ENCODE results near the gene RPL6.
"Not testable (repeated sequence)": the region's sequence is repeated elsewhere in the genome, so short reads cannot be mapped to it uniquely, and the experiment has no call there.

RPL6 gene

DNA sequence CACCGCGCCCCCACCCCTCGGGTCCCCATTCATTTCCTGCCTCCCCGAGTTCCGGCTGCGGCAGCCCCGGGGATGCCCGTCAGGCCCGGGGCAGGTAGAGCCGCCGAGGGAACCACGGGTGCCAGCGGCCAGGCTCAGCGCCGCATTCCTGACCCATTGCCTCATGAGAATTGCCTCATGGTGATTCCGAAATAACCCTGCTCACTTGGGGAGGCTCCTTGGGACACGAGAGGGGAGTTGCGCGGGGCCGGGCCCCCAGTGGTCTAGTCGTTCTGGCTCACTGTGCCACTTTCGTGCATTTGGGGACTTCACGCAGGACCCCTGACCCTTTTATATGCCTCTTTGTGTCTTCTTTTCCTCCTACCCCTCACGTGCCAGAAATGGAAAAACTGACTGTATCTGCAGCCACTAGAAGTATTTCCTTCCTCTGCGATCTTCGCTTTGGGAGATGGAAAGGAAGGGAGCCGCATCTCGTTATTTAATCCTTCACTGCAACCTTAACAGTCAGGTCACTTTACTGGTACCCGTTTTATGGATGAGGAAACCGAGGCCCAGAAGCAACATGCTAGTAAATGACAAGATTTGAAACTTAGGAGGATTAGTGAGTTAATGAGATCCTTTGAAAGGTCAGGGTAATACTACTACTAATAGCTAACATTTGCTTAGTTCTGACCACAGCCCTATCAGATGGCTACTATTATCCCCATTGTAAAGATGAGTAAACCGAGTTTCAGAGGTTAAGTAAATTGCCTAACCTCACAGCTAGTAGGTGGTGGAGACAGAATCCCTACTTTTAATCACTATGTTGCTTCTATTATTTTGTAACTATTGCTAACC is 10.1 kb upstream of the RPL6 start:
- DNase-seq = peak; percentile 59

DNA sequence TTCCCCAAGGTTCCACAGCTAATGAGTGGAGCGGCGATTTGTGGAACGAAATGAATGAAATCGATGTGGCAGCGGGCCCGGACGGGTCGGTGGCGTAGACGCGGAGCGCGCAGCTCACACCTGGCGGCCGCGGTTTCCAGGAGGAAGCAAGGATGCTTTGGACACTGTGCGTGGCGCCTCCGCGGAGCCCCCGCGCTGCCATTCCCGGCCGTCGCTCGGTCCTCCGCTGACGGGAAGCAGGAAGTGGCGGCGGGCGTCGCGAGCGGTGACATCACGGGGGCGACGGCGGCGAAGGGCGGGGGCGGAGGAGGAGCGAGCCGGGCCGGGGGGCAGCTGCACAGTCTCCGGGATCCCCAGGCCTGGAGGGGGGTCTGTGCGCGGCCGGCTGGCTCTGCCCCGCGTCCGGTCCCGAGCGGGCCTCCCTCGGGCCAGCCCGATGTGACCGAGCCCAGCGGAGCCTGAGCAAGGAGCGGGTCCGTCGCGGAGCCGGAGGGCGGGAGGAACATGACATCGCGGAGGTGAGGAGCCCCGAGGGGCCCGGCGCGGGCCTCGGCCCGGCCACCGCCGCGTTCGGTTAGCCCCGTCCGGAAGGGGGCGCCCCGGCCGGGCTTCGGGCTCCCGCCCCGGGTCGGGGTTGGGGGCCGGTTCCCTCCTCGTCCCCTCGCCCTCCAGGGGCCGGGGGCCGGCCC is 9.3 kb upstream of the RPL6 start, which contains the start of gene PTPN11:
Gene PTPN11, plus strand, starts transcription at position 340 of the 689 bp plus-strand sequence. Its CDS starts 165 bp downstream, at position 505.
- DNase-seq = peak; percentile 93

- peak; percentile 72 for DNase-seq
Measured at GRCh38 chr12:112418273-112418607, 8.8 kb upstream of the RPL6 start.

DNA sequence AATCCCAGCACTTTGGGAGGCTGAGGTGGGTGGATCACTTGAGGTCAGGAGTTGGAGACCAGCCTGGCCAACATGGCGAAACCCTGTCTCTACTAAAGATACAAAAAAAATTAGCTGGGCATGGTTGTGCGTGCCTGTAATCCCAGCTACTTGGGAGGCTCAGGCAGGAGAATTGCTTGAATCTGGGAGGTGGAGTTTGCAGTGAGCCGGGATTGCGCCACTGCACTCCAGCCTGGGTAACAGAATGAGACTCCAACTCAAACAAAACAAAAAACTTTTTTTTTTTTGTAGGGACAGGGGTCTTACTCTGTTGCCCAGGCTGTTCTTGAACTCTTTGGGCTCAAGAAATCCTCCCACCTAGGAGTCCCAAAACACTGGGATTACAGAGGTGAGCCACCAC is 6.1 kb upstream of the RPL6 start:
- not testable (repeated sequence) for DNase-seq

DNA sequence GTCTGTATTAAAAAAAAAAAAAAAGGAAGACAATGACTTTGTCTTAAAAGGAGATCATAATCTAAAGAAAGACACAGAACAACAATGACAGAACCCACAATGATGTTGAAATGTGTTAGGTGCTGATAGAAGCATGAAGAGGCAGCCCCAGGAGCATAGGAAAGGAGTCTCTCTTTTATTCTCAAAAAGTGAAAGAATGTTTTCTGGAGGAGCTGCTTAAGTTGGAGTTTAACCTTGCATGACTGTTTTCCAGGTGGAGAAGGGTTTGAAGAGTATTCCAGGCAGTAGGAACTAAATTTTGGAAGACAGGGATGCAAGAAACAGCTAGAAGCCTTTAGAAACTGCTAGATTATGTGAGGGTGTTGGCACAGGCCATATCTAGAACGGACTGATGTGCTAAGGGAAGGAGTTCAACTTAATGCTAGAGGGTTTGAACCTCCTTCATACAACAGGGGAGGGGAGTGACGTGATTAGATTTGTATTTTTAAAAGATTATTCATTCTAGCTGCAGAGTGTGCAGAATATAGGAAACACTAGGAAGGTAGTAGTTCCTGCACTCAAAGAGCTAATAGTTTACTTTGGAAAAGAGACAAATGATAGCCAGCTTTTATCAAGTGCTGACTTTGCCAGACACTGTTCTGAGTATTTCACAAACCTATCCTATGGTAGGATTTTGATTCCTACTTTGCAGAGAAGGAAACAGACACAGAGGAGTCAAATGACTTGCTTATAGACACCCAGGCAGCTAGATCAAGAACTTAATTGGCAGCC is 4.6 kb upstream of the RPL6 start:
- DNase-seq = peak; percentile 92

DNA sequence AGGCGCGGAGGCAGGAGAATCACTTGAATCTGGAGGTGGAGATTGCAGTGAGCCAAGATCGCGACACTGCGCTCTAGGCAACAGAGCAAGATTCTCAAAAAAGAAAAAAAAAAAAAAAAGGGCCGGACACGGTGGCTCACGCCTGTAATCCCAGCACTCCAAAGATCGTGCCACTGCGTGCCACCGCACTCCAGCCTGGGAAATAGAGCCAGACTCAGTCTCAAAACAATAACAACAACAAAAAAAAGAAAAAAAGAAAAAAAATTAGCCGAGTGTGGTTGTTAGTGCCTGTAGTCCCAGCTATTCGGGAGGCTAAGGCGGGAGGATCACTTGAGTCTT is 470 bp upstream of the RPL6 start:
- DNase-seq = no peak

DNA sequence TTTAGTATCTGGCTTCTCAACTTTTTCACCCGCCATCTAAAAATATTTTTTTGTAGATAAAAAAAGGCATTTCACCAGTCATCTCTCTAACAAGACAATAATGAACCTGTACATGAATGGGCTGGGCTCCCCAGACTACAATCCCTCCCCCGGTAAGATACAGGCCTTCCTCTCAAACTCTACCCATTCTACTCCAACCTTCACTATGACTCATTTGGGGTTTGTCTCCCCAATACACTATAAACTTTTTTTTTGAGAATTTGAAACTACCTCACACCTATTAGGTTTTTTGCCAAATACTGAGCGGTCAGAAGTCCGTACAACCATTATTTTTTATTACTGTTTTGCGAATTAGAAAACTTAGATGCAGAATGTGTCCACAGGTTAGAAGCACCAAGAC is 784 bp downstream of the RPL6 start:
- DNase-seq = peak; percentile 41

- not testable (repeated sequence) for DNase-seq
Measured at GRCh38 chr12:112407683-112408082, 1.7 kb downstream of the RPL6 start.

DNA sequence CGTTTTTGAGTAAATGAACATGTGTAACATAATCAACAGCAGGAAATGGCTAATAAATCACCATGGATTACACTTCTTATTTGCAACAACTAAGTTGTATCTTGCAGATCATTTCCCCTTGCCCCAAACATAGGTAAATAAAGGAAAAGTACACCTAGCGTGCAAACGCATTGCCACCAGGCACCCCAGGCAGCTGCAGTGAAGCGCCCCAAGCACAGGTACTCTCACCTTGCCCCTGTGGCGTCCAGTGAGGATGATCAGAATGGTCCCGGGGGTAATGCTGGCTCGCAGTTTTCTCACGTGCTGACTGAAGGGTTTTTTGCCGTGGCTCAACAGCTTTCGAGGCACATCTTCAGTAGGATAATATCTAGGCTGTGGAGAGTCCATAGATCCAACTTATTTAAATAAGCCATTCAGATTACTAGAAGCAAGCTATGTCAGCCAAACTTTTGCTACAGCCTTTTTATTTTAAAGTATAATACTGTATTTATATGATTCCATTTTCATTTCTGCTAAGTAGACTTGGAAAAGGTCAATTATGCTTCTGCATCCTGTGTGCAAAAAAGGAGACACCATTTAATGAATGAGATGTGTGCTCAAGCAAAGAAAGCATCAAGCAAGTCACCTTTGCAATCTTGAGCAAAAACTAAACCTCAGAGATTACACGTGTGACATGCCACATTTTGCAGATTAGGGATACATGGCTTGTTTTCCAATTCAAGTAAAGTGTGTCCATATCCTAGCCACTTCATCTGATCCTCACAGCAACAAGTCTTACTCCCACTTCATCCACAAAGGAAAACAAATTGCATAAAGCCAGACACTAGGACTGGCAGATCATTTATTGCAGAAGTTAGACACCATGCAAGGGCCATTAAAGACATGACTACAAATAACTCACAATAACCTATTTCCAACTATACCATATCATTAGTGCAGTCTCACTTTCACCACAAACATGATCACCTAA is 2.6 kb downstream of the RPL6 start:
- DNase-seq = no peak

- no peak for DNase-seq
Measured at GRCh38 chr12:112401903-112402498, 7.4 kb downstream of the RPL6 start.

DNA sequence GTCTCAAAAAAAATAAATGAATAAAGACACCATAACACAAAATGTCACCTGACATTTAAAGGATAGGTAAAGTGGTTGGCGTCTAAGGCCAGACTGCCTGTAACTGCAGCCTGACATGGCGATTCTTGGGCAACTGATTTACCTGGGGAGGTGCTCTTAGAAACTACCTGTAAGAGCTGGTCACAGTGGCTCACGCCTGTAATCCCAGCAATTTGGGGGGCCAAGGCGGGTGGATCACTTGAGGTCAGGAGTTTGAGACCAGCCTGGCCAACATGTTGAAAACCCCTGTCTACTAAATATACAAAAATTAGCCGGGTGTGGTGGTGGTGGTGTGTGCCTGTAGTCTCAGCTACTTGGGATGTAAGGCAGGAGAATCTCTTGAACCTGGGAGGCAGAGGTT is 8.4 kb downstream of the RPL6 start:
- DNase-seq = no peak

- no peak for DNase-seq
Measured at GRCh38 chr12:112393328-112393727, 16.1 kb downstream of the RPL6 start.

GRCh38 chr12:112389922-112390654 is 19.3 kb downstream of the RPL6 start:
- not testable (repeated sequence) for DNase-seq

DNA sequence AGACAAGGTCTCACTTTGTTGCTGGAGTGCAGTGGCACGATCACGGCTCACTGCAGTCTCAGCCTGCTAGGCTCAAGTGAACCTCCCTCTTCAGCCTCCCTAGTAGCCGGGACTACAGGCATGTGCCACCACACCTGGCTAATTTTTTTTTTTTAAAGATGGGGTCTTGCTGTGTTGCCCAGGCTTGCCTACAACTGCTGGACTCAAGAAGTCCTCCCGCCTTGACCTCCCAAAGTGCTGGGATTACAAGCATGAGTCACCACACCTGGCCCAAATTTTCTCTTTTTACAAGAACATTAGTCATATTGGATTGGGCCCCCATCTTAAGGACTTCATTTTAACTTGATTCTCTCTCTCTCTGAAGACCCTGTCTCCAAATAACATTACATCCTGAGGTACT is 20.2 kb downstream of the RPL6 start:
- no peak for DNase-seq

DNA sequence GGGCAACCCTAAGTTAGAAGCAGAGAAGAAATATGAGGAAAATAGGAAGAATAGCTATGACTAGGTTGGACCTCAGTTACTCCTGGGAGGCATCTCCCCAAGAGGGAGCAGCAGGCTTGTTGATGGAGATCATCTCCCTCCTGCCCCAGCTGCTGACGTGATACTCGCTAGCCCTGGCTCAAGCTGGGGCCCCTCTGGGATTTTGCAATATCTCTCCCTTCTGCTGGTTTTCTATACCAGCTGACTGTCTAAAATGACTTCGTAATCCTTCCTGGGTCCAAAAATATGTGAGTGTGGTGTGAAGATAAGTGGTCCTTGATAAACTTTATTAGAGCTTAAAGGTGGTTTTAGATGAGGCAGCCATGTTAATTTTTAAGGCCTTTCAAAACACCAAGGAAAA is 22.7 kb downstream of the RPL6 start:
- peak; percentile 79 for DNase-seq

DNA sequence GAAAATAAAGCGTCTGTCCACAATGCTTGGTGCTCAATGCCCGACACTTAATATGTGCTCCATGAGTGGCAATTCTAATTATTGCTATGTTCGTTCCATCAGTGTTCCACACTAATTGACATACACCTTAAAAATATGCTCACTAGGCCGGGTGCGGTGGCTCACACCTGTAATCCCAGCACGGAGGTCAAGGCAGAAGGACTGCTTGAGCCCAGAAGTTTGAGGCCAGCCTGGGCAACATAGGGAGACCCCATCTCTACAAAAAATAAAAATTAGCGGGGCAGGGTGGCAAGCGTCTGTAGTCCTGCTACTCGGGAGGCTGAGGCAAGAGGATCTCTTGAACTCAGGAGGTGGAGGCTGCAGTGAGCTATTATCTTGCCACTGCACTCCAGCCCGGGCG is 26.5 kb downstream of the RPL6 start:
- DNase-seq = no peak

- DNase-seq = peak; percentile 97
Measured at GRCh38 chr12:112381883-112382796, 27.3 kb downstream of the RPL6 start, which contains the start of gene HECTD4. Gene HECTD4 (minus strand): TSS chr12:112382431. CDS start chr12:112382128, 303 bp downstream.

- DNase-seq = peak; percentile 57
Measured at GRCh38 chr12:112381406-112381882, 28.0 kb downstream of the RPL6 start.

DNA sequence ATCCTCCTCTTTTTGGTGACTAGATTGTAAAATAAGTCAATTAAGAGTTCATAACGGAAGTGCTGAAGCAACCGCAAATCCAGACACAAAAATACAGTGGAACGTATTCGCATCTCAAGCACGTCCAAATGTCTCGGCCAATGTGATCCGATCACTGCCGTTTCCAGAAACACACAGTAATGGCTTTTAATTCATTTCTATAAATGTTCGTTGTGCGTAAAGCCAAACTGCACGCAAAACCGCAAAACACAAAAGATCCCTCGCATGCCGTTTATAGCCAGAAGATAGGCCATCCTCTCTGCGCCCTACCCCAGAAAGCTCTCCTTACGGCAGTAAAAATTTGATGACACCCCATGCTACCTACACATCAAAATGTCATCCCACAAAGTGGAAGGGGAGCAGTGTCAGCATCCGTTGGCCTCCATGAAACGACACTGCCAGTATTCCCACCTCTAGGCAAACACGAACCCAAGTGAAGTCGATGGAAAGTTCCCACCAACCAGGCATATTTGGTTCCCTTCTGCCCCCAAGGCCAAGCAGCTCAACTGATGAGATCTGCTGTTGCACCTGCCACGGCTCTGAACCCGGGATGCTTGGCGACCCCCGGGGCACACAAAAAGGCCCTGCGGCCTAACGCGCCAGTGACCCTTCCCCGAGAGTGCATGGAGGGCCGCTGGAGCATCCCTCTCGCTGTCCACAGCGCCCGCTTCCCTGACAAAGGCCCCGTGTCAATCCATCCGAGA is 28.6 kb downstream of the RPL6 start:
- DNase-seq = no peak

All from hematopoietic multipotent progenitor cell treated with erythropoietin and hydrocortisone succinate and interleukin-3 and kit ligand, for 4 days (in vitro differentiated cells).